NCI-H187 (cell line): ENCODE data around the gene BORCS5.

ENCODE experiments used
- DNase-seq, 2 experiments: peaks; one replicate each; lab custom pipeline; 2025; lab: John Stamatoyannopoulos, UW

BORCS5 gene

GRCh38 chr12:12353276-12353675 is 3.6 kb upstream of the BORCS5 start:
- DNase-seq, result no peak

- no peak for DNase-seq
Observed at GRCh38 chr12:12353807-12354206, 3.1 kb upstream of the BORCS5 start.

GRCh38 chr12:12356467-12356895 is 397 bp upstream of the BORCS5 start:
- DNase-seq, result no peak

GRCh38 chr12:12357719-12358461 is 1.0 kb downstream of the BORCS5 start:
- DNase-seq, result peak in 1 of 2 experiments; percentile 29

GRCh38 chr12:12358528-12358927 is 1.6 kb downstream of the BORCS5 start:
- no peak for DNase-seq

GRCh38 chr12:12364787-12365445 is 8.0 kb downstream of the BORCS5 start:
- no peak for DNase-seq

- DNase-seq, result no peak
Observed at GRCh38 chr12:12365446-12365802, 8.5 kb downstream of the BORCS5 start.

GRCh38 chr12:12365931-12366431 is 9.1 kb downstream of the BORCS5 start:
- no peak for DNase-seq

- no peak for DNase-seq
Observed at GRCh38 chr12:12366701-12367481, 10.0 kb downstream of the BORCS5 start.

- no peak for DNase-seq
Observed at GRCh38 chr12:12367482-12367998, 10.7 kb downstream of the BORCS5 start.

GRCh38 chr12:12372946-12373722 is 16.3 kb downstream of the BORCS5 start:
- DNase-seq, result no peak

GRCh38 chr12:12376646-12377448 is 20.0 kb downstream of the BORCS5 start:
- peak; percentile 12 to 17 for DNase-seq

- no peak for DNase-seq
Observed at GRCh38 chr12:12378616-12379015, 21.7 kb downstream of the BORCS5 start.

- no peak for DNase-seq
Observed at GRCh38 chr12:12379831-12380730, 23.2 kb downstream of the BORCS5 start.

- no peak for DNase-seq
Observed at GRCh38 chr12:12380949-12381593, 24.2 kb downstream of the BORCS5 start.

GRCh38 chr12:12381982-12382381 is 25.1 kb downstream of the BORCS5 start:
- DNase-seq, result no peak

GRCh38 chr12:12384571-12385340 is 27.9 kb downstream of the BORCS5 start:
- DNase-seq, result no peak

GRCh38 chr12:12387501-12387900 is 30.6 kb downstream of the BORCS5 start:
- no peak for DNase-seq
